Stimulated activated CD8-positive, alpha-beta memory T cell treated with anti-CD3 and anti-CD28 coated beads, Interleukin-4, amount 100 ng/mL, for 1 hour (primary cell): ENCODE measurements around the gene KRTAP10-3.
"Not testable (repeated sequence)": the region's sequence is repeated elsewhere in the genome, so short reads cannot be mapped to it uniquely, and the experiment has no call there.

Experiments
- DNase-seq, 2 donors: peaks; one replicate each; pipeline ENCODE4 v3.0.0-alpha.2; 2020; ENCODE audit warnings: low read depth in 2 of 2, low spot score in 1 of 2

KRTAP10-3 gene

GRCh38 chr21:44550285-44550684 is 8.3 kb downstream of the KRTAP10-3 start:
- DNase-seq: not testable (repeated sequence)

- no peak for DNase-seq
Measured at GRCh38 chr21:44549525-44550211, 8.9 kb downstream of the KRTAP10-3 start.

GRCh38 chr21:44548922-44549321 is 9.7 kb downstream of the KRTAP10-3 start:
- DNase-seq: no peak

- no peak for DNase-seq
Measured at GRCh38 chr21:44548381-44548780, 10.2 kb downstream of the KRTAP10-3 start.

GRCh38 chr21:44547656-44548331 is 10.8 kb downstream of the KRTAP10-3 start:
- DNase-seq: peak in 1 of 2 donors; percentile 5

GRCh38 chr21:44544566-44544965 is 14.0 kb downstream of the KRTAP10-3 start:
- DNase-seq: no peak

- no peak for DNase-seq
Measured at GRCh38 chr21:44542716-44543115, 15.9 kb downstream of the KRTAP10-3 start.

- DNase-seq: no peak
Measured at GRCh38 chr21:44540741-44541288, 17.8 kb downstream of the KRTAP10-3 start.

- no peak for DNase-seq
Measured at GRCh38 chr21:44539991-44540666, 18.5 kb downstream of the KRTAP10-3 start, which contains the start of gene KRTAP10-1. KRTAP10-1 (minus strand) TSS chr21:44540195; CDS start chr21:44540150, 45 bp downstream.

- DNase-seq: no peak
Measured at GRCh38 chr21:44539046-44539445, 19.5 kb downstream of the KRTAP10-3 start.

- no peak for DNase-seq
Measured at GRCh38 chr21:44537930-44538911, 20.4 kb downstream of the KRTAP10-3 start.

- DNase-seq: no peak
Measured at GRCh38 chr21:44535963-44536362, 22.6 kb downstream of the KRTAP10-3 start.

- DNase-seq: no peak
Measured at GRCh38 chr21:44534688-44535087, 23.9 kb downstream of the KRTAP10-3 start.

- DNase-seq: no peak
Measured at GRCh38 chr21:44533891-44534627, 24.5 kb downstream of the KRTAP10-3 start.

GRCh38 chr21:44533121-44533890 is 25.3 kb downstream of the KRTAP10-3 start:
- no peak for DNase-seq

- DNase-seq: no peak
Measured at GRCh38 chr21:44532712-44533111, 25.9 kb downstream of the KRTAP10-3 start.

GRCh38 chr21:44531606-44532564 is 26.7 kb downstream of the KRTAP10-3 start:
- no peak for DNase-seq
